EL (cell line): Measurements from ENCODE around the gene SAP25.
"Not testable (repeated sequence)": the region's sequence is repeated elsewhere in the genome, so short reads cannot be mapped to it uniquely, and the experiment has no call there.

ENCODE experiments used
- DNase-seq: peaks from one replicate; pipeline ENCODE4 v3.0.0-alpha.2; 2016

The SAP25 gene

DNA sequence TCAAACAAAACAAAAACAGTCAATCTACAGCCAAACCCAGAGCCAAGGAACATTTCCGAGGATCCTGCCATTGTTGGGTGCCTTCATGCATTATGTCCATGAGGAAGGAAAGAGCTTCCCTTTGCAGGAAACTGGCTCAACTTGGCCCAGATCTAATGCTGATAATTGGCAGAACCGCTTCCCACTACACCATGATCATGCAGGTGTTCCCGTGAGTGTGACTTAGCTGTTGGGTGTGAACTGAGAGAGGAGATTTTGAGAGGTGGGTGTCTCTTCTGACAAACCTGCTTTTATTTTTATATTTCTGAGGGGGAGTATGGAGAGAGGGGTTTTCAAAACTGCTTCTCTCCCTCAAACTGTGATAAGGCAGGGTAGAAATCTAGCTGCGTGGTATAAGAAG is 14.6 kb downstream of the SAP25 start:
- DNase-seq, result no peak

DNA sequence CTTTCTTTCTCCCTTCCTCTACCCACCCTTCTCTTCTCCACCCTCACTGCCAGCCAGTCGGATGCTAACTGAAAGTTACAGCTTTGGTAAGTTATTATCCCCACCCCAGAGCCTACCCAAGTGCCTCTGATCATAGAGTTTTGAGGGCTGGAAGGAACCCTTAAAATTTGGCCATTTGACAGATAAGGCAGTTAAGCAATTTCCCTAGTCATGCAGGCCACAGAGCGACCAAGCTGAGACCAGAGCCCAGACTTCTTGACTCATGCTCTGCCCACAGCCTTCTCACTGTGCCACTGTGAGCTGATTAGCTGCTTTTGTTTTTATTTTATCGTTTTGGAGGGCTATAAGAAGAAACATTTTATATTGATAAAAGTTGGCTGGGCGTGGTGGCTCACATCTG is 17.2 kb downstream of the SAP25 start:
- peak; percentile 34 for DNase-seq

DNA sequence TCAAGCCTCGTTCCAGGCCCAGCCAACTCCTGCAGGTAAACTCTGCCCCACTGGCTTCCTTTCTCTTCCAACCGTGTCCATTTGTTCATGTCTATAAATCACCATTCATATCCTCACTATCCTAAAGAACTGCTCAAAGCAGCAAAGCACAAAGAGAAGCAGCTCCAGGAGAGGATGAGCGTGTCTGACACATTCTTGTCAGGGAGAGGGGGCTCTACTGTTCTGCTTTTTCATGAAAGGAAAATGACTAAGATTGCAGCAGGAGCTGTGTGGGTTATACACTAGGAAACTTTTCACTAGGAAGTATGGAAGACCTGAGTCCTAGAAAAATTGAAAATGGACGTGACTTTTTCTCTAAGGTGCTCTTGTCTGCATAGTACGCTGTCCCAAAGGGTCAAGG is 18.0 kb downstream of the SAP25 start:
- DNase-seq, result no peak

DNA sequence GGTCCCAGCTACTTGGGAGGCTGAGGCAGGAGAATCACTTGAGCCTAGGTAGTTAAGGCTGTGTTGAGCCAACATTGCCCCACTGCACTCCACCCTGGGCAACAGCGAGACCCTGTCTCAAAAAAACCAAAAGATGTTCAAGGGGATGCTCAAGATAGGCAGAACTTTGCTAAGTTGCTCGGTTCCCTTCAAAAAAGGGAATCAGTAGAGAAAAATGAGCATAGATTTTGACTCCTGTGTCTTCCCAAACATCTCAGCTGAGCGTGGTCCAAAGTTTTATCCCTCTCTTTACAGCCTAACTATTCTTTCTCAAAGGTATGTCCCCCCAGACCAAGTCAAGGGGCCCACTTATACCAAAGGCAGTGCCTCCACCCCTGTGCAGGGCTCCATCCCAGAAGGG is 20.7 kb downstream of the SAP25 start:
- DNase-seq, result no peak

DNA sequence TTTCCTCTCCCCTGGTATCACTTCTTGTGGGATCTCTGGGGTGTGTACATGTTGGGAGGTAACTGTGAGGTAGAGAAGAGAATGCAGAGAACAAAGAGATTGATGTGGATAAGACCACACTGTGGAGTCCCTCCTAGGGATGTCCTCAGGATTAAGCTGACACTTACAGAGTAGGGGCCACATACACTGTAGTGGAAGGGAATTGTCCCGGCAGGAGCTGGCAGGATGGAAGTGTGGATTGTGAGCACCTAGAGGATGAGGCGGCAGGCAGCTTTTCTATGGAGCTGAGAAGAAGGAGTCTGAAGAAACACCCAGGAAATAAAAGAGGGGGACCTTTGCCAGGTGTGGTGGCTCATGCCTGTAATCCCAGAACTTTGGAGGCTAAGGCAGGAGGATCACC is 21.2 kb downstream of the SAP25 start:
- no peak for DNase-seq

DNA sequence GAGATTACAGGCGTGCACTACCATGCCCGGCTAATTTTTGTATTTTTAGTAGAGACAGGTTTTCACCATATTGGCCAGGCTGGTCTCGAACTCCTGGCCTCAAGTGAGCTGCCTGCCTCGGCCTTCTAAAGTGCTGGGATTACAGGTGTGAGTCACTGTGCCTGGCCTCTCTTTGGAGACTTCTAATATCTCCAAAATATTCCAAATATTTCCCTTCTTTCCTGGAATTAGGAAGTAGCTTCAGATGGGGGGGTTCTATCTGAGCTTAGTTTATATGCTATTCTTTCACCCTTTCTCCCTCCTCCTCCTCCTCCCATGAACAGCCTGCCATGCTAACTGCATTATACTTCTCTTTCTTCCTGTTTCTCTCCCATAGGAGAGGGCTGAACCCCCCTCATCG is 25.3 kb downstream of the SAP25 start:
- peak; percentile 47 for DNase-seq

DNA sequence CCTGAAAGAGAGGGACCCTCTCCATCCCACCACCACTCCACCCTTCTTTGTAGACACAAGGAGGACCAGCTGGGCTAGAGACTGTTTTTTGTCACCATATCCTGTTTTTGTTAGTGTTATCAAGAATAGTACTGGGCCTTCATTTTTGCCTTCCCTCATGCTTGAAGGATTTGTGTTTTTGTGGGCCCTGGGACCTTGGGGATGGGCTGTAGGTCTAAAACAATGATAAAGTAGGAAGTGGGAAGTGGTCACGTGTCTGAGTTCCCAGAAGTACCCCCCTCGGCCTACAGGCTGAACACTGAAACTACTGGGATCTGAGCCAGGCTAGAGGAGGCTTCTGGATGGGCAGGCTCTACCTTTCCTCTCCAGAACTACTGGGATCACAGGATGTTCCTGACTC is 25.8 kb downstream of the SAP25 start:
- no peak for DNase-seq

DNA sequence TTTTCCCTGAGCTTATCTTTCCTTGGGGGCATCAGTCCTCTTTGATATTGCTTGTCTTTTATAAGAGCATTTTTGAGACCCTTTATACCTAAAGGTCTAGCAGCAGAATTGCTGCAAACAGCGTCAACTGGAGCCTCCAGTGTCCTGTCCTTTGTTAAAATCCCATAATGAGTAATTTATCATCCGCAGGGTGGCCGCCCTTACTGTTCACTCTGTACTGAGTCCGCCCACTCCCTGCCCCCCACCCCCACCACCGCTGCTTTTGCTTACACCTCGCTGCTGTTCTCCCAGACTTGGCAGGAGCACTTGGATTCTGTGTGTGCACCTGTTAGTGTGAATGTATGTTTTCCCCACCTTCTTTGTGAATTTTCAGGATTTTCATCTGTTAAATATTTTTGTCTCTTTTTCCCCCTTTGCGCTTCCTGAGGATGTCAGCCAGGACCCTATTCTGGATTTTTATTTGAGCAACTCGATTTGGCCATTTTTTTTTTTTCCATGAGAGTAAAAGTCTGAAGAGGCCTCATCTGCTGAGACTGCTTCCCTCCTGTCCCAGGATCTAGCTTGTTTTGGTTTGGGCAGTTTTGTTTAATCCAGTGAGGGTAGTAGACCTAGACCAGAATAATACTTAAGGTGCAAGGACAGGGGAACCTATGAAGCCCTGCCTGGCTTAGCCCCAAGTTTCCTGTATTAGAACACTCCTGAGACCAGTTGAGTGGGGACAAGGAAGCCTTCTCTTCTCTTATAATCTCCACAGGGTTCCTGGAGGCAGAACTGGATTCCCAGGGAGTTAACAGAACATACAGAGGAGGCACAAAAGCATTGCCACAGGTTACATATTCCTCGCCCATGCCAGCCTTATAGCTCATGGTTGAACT is 26.5 kb downstream of the SAP25 start:
- no peak for DNase-seq

DNA sequence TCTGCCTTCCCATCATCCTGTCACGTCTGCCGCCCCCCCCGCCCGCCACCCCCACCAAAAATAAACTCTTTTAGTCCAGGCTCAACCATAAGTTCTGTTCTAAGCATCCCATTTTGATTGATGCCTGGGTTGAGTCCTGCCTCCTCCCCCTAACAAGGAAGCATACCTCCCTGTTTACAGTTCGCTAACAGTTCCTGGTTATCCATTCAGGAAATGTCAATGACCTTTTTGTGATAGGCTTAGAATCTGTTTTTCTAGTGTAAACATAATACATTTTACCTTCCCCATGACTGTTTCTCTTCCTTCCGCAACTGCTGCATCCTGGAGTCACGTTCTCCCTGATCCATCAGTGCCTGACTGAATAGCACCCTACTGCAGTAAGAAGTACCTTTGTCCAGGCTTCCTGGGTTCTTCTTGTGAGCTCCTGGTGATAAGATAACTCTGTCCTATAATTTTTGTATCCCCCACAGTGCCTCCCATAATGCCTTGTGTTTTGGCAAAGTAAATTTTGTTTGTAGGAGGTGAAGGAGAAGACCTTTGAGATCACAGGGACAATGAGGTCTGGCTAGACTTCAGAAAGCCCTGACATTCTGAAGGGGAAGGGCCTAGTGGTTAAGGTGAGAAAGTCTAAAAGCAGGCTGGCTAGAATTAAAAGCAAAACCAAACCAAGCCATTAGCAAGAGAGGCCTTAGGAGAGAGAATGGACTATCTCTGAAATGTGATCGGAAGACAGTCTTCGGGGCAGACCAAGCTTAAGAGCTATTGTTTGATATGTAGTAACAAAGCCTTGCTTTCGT is 27.4 kb downstream of the SAP25 start:
- no peak for DNase-seq

DNA sequence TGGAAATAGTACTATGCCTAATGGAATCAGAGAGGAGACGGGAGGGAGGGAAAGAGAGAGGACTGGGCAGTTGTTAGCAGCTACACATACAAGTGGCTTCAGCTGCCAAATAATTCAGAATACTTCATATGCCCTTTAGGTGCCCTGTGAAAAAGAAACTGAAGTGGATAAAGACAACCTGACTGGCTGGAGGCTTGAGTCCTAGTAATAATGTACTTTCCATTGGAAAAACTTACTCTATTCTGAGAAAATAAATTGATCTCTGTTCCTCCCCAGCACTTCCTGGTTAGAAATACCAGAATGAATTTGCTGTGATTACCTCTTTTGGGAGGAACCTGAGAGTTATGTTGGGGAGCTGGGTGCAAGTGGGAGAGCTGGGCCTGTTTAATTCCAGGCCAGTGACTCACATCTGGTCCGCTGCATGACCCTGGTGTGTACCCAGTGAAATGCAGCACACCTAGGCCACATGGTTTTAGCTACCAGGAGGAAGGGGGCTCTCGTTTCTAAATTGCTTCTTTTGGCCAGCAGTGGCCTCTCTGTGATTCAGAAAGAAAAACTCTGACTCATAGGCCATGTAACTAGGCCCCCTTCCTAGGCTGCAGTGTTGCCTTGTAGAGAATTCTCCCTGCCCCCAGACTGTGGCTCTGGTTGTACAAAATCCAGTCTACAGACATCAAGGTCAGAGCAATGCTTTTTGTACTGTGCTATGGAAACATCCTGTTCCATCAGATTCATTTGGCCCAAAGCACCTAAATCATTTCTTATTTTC is 28.2 kb downstream of the SAP25 start:
- DNase-seq, result peak; percentile 88

DNA sequence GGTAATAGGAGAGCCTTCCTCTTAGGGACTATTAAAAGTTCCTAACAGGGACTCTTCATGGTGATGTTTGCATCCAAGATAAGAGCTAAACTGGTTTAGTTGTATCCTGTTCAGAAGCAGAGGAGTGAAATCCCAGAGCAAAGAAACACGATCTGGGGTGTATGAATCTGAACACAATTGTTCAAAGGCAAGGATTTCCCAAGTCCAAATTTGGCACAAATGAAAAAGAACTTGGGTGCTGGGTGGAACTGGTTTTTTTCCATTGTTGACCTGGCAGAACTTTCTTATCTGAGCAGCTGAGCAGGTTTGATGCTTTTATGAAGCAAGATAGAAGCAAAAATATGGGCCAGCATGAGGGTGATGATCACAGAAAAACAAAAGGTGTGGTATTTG is 28.7 kb downstream of the SAP25 start:
- DNase-seq, result no peak

DNA sequence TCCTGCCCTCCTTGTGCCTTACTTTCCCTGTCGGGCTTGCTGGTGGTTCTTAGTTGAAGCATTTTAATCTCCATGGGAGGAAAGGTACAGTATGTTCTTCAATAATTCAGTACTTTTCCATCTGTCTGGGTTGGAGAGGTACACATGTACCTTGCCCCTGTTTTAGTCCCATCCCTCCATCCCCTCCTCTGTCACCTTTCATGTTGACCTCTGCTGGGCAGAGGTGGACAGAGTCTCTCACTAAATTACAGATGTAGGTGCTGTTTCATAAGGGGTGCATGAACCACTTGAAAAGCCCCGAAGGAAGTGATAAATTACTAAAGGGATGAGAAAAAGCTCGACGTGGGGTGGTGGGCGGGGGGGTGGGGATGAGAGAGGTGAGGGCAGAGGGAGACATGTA is 29.3 kb downstream of the SAP25 start:
- no peak for DNase-seq

DNA sequence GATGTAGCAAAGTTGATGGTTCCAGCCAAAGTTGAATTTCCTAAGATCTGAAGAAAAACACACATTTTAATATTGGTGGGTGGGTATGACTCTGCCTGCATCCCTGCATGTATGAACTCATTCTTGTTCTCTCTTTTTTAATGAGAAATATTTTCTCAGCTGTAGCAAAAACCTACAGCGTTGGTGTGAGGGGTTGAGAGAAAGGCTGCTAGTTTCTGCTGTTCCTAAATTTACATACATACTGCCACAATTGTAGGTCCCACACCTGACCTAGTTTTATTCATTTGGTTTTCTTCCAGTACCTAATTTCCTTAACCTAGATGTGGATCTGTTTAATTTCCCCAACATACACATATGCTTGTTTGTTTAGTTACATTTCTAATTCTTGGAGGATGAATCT is 30.1 kb downstream of the SAP25 start:
- DNase-seq, result no peak

DNA sequence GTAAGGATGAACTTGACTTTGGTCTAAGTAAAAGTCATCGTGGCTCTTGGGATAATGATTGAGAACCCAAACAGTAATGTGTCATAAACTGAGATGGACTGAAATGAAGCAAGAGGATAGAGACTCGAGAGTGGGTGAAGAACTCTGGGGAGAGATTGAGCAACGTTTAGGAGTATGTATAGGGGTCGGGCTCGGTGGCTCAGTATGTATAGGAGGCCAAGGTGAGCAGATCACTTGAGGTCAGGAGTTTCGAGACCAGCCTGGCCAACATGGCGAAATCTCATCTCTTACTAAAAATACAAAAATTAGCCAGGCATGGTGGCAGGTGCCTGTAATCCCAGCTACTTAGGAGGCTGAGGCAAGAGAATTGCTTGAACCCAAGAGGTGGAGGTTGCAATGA is 32.4 kb downstream of the SAP25 start:
- not testable (repeated sequence) for DNase-seq

DNA sequence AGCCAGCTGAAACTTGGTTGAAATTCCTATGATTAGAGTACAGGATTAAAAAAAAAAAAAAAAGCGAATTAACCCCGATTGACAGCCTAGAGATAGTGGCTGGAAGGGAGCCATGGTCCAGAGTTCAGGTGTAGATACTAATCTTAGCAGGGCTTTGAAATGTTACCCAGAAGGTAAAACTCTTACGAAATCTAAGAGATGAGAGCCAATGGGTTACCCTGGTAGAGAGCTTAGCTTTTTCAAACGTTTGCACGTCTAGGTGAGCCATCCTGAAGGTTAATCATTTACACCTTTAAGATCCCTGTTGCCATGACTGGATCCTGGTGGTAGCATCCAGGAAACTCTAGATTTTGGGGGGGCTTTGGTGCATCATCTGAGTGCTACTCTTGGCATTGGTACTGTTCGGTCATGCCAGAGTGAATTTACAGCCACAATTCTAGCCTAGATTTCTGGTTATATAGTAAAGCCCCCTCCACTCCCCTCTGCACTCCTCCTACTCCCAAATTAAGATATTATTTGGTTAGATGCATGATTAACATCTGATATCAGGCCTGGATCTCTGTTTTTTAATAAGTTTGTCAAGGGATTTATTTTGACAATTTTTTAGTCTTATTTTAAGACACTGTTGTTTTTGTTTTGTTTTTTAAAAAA is 33.5 kb downstream of the SAP25 start:
- DNase-seq, result no peak

DNA sequence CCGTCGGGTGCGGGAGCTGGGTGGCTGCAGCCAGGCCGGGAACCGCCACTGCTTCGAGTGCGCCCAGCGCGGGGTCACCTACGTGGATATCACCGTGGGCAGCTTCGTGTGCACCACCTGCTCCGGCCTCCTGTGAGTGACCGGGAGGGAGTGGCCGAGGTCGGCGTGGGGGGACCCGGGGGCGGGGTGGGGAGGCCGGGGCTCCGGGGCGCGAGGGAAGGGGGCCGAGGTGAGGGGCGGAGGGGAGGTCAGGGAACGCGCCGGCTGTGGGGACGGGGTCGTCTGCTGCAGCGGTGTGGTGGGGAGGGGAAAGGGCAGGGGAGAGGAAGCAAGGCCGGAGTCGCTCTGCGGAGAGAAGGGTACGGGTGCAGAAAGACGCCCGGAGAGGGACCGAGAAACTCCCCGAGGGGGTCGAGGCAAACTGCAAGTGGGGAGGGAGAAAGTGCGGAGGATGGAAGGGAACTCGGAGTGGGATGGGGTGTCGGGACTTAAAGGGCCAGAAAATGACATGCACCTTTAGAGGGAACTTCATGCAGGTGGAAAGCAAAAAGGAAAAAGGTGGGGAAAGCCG is 34.2 kb downstream of the SAP25 start:
- no peak for DNase-seq

DNA sequence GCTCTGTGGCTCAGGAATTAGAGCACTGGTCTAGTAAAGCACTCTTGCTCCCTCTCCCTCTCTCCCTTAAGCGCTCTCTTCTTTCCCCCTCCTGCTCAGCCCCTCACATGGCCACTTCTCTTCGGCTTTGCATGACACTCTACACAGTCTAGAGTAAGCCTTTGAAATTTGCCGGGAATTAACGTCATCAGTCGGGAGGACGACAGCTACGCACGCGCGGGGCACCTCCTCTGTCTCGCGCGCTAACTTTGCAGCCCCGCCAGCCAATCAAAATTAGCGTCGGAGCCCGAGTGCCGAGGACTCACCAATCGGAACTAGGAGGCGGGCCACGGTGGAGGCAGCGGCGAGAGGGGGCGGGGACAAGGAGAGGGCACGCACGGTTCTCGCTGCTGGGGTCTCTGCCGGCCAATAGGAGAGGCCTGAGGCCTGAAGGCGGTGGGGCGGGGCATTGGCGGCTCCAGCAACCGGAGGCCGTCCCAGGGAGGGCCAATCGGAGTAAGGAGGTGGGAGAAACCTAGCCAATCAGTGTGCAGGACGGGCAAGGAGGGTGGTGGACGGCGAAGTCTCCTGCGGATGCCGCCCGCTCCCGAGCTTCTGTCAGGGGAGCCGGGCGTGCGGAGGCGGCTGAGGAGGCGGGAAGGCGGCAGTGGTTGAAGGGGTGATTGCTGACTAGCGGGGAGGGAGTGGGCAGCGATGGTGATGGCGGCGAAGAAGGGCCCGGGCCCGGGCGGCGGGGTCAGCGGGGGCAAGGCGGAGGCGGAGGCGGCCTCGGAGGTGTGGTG is 34.9 kb downstream of the SAP25 start, which contains the start of gene AGFG2:
Gene AGFG2 (plus strand): TSS at position 550 of the 782 bp plus-strand sequence. CDS start 144 bp downstream, at position 694.
- peak; percentile 100 for DNase-seq

DNA sequence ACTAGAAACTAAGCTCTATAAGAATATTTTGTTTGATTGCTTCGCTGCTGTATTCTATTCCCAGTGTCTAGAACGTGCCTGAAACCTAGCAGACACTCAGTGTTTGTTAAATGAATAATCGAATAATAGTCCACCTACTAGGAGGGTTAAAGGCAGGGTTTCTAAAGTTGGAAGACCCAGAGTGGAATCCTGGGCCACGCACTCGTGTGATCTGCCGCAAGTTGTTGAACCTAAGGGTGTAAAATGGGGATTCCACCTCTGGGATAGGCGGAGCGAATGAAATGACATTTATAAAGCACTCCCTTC is 35.4 kb downstream of the SAP25 start:
- no peak for DNase-seq

DNA sequence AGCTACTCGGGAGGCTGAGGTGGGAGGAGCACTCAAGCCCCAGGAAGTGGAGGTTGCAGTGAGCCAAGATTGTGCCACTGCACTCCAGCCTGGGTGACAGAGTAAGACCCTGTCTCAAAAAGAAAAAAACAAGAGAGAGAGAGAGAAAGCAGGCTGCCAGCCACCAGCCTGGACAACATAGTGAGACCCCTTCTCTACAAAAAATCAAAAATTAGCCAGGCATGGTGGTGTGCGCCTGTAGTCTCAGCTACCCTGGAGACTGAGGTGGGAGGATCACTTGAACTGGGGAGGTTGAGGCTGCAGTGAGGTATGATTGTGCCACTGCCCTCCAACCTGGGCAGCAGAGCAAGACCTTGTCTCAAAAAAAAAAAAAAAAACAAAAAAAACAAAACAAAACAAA is 37.0 kb downstream of the SAP25 start:
- DNase-seq, result not testable (repeated sequence)

DNA sequence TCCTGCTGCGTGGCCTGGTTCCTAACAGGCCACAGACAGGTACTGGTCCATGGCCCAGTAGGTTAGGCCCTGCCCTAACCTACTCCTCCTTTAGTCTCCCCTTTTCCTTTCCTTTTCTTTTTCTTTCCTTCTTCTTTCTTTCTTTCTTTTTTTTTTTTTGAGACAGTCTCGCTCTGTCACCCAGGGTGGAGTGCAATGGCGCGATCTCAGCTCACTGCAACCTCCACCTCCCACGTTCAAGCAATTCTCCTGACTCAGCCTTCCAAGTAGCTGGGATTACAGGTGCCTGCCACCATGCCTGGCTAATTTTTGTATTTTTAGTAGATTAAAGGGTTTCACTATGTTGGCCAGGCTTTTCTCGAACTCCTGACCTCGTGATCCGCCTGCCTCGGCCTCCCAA is 37.7 kb downstream of the SAP25 start:
- DNase-seq, result not testable (repeated sequence)

DNA sequence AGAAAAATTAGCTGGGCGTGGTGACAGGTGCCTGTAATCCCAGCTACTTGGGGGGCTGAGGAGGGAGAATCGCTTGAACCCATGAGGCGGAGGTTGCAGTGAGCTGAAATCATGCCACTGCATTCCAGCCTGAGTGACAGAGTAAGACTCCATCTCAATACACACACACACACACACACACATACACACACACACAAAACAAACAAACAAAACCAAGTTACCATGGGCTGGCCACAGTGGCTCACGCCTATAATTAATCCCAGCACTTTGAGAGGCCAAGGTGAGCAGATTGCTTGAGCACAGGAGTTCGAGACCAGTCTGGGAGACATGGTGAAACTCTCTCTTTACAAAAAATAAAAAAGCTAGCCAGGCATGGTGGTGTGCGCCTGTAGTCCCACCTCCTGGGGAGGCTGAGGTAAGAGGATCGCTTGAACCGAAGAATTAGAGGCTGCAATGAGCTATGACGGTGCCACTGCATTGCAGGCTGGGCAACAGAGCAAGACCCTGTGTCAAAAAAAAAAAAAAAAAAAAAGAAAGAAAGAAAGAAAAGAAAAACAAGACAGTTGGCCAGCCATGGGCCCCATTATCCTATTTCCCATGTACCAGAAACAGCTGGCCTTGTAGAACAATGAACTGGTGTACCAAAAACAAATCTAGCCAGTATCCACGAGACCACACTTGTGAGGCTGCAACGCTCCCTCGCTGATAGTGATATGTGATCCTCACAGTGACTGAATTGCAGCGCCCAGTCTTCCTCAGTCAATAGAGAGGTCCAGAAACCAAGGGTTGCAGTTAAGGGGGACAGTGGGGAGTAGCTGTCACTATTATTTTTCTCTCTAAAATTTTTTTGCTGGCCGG is 41.3 kb downstream of the SAP25 start:
- no peak for DNase-seq
